GM06990 (cell line): ENCODE measurements around the gene TMEM222.

Experiments used
- DNase-seq: peaks from one replicate; pipeline ENCODE4 v3.0.0-alpha.2; 2011; ENCODE audit not compliant: insufficient read length; ENCODE audit errors: extremely low read depth
- H3K27me3 ChIP-seq: replicated peaks from 2 replicates; pipeline ENCODE4 v1.6.0; 2011; ENCODE audit warnings: low read length; ENCODE audit not compliant: control insufficient read depth, insufficient read depth
- H3K36me3 ChIP-seq: 2 replicates; pipeline ENCODE4 v1.5.1; 2011; ENCODE audit warnings: low read length; ENCODE audit not compliant: control insufficient read depth, insufficient read depth
- H3K4me3 ChIP-seq: replicated peaks from 2 replicates; pipeline ENCODE4 v1.5.1; 2011; ENCODE audit warnings: low read depth, mild to moderate bottlenecking, control low read depth, low read length
- CTCF ChIP-seq: IDR thresholded peaks from 2 replicates; pipeline ENCODE4 v1.5.1; 2011; ENCODE audit warnings: low read length, control low read depth, mild to moderate bottlenecking, inconsistent platforms; ENCODE audit not compliant: insufficient read depth, poor library complexity, severe bottlenecking

Gene TMEM222

DNA sequence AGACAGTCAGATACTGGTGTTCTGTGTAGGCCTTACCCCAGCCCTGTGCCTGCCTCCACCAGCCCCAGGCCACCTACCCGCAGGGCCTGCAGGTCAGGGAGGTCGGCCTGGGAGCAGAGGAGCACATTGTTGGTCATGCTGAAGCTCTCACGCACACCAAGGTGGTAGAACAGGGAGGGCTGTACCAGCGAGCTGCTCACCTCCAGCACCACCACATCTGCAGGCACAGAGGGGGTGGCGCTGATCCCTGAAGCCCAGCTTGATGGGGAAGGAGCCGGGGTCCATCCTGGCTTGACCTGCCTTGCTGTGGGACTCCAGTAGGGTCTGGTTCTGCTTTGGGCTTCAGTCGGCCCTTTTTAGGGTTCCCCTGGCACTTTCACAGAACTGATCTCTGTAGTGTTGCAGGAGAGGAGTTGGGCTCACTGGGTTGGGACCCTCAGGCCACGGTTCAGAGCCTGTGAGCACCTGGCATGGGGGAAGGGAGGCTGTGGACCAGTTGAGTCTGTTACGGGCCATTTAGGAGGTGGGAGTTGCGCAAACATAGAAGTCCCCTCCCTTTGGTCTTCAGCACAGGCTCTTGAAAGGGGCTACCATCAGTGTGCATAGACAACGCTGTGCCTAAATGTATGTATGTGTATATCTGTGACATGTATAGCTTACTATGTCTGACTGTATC lies 42.9 kb downstream of the TMEM222 start:
- H3K4me3 ChIP-seq = no peak overlapping the region
- no peak for DNase-seq
- TF ChIP-seq CTCF = no peak

GRCh38 chr1:27365372-27366112 lies 43.6 kb downstream of the TMEM222 start:
- peak overlapping the region; percentile 63 for H3K4me3 ChIP-seq
- peak; percentile 86 for DNase-seq
- no peak for TF ChIP-seq CTCF
- no peaks in the 10 kb centered on the region for H3K36me3 ChIP-seq
- H3K27me3 ChIP-seq = no peaks in the 10 kb centered on the region

More for the DNA sequence above, 42.9 kb downstream of the TMEM222 start:
- no peaks in the 10 kb centered on the region for H3K27me3 ChIP-seq
- no peaks in the 10 kb centered on the region for H3K36me3 ChIP-seq

DNA sequence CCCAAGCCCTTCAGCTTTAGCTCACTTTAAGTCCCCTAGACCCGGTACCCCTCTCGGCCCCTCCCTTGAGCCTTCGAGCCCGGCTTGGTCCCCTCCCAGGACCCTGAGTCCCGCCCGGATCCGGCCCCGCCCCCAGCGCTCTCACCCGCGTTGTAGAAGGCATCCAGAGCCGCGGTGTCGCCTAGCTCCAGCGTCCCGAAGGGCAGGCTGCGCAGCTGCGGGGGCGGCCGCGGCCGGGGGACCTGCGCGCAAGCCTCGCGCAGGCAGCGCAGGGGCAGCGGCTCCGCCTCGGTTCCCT lies 44.1 kb downstream of the TMEM222 start:
- Histone ChIP-seq H3K4me3 (peak overlapping the region; percentile 63), H3K36me3 (no peaks in the 10 kb centered on the region), H3K27me3 (no peaks in the 10 kb centered on the region)
- peak; percentile 69 for DNase-seq
- TF ChIP-seq CTCF = no peak

GRCh38 chr1:27366411-27367159 lies 44.6 kb downstream of the TMEM222 start, which contains the start of gene MAP3K6:
TSS of gene MAP3K6 (minus strand) at chr1:27366961. CDS start at chr1:27366597, 364 bp downstream.
- Histone ChIP-seq H3K36me3 (no peaks in the 10 kb centered on the region), H3K4me3 (peak within 1 kb of the TSS; percentile 63), H3K27me3 (no peaks in the 10 kb centered on the region)
- TF ChIP-seq CTCF = peak; percentile 13
- no peak for DNase-seq

GRCh38 chr1:27367160-27367650 lies 45.2 kb downstream of the TMEM222 start:
- TF ChIP-seq CTCF = no peak
- no peak overlapping the region for H3K4me3 ChIP-seq
- H3K27me3 ChIP-seq = no peaks in the 10 kb centered on the region
- no peaks in the 10 kb centered on the region for H3K36me3 ChIP-seq
- no peak for DNase-seq
